GM19324 (cell line): ENCODE data around the gene TOR4A.

ENCODE experiments used
- ATAC-seq: cut with Tn5 transposase; IDR thresholded peaks from one replicate; pipeline ENCODE4 v1.9.1; 2021; ENCODE audit warnings: mild to moderate bottlenecking, moderate library complexity; ENCODE audit not compliant: unreplicated experiment, low FRiP score

Gene TOR4A

GRCh38 chr9:137331929-137332328, 54.4 kb downstream of the TOR4A start:
- no peak for ATAC-seq
